ENCODE data around the gene RNPC3. TPM values are rescaled to one million over a fixed set of nuclear protein-coding genes. Genes with fewer than 3 reads are reported as not detected.

RNPC3 gene
- 26.0 TPM for polyA plus RNA-seq (2012; ENCODE audit: insufficient read depth, insufficient read length)

- DNase-seq (ENCODE audit: low read depth, low spot score): peak; percentile 80
- peak within 1 kb of the TSS; percentile 92 for H3K4me3 ChIP-seq (ENCODE audit: low read length)
Measured at GRCh38 chr1:103525607-103526507, at the start of gene RNPC3. RNPC3 (plus strand) TSS chr1:103525699; CDS start chr1:103526071, 372 bp downstream.

GRCh38 chr1:103477101-103477500 lies 48.4 kb upstream of the RNPC3 start:
- no peak for DNase-seq (ENCODE audit: low read depth, low spot score)
- no peak overlapping the region for H3K4me3 ChIP-seq (ENCODE audit: low read length)

DNA sequence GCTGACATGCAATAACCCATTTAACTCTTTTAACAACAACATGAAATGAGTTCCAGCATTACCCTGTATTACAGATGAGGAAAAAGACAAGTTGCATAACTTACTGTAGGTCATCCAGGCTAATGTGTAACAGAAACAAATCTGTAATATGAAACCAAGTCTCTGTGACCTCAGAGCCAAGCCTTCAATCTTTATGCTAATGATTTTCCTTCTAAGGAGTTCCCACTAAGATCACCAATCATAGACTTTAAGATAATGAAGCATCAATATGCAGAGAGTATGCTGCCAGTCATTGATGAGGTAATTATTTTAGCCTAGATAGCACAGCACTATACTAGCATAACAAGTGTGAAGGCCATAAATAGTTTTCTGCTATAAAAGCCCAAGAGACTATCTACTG lies 35.6 kb upstream of the RNPC3 start:
- no peak for DNase-seq (ENCODE audit: low read depth, low spot score)

DNA sequence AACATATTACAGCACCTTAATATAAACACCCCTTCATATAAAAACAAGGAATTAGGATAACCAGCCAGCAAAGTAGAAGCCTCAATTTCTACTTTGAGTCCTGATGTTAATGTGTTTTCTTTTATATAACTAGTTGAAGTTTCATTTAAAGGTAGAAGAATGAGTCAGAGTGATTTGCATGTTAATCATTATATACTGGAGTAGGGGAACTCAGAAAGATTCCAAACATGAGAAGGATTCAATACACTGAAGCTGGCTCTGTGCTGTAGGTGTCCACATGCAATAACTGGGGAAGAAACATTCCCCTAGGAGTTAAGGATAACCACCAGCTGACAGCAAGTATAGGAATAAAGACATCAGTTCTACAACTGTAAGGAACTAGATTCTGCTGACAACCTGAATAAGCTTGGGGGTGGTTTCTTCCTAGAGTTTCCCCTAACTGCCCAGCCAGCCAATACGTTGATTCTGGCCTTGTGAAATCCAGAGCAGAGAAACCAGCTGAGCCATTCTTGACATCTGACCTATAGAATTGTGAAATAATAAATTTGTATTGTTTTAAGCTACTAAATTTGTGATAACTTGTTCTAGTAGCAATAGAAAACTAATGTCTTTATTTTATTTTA lies 33.4 kb upstream of the RNPC3 start:
- no peak for DNase-seq (ENCODE audit: low read depth, low spot score)
- H3K4me3 ChIP-seq (ENCODE audit: low read length): no peak overlapping the region

More for the DNA sequence above, 35.6 kb upstream of the RNPC3 start:
- no peak overlapping the region for H3K4me3 ChIP-seq (ENCODE audit: low read length)

- no peak overlapping the region for H3K4me3 ChIP-seq (ENCODE audit: low read length)
- no peak for DNase-seq (ENCODE audit: low read depth, low spot score)
Measured at GRCh38 chr1:103496014-103496635, 29.4 kb upstream of the RNPC3 start.

- no peak overlapping the region for H3K4me3 ChIP-seq (ENCODE audit: low read length)
- DNase-seq (ENCODE audit: low read depth, low spot score): no peak
Measured at GRCh38 chr1:103497404-103497803, 28.1 kb upstream of the RNPC3 start.

DNA sequence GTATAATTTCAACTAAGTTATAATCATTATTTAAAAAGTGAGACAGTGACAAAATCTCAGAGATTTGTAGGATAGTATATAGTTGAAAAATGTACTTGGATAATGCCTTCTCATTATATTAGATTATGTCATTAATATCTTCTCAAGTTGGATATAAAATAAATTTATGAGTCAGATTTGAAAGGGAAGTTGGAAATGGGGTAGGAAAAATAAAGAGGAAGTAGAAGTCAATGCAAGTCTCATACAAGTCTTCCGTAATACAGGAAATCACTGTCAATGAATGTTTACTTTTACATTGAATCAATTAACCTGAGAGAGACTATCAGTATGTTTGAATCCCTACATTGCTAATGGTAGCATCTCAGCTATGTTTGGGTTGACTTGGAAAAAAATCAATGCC lies 16.2 kb upstream of the RNPC3 start:
- no peak for DNase-seq (ENCODE audit: low read depth, low spot score)
- no peak overlapping the region for H3K4me3 ChIP-seq (ENCODE audit: low read length)

DNA sequence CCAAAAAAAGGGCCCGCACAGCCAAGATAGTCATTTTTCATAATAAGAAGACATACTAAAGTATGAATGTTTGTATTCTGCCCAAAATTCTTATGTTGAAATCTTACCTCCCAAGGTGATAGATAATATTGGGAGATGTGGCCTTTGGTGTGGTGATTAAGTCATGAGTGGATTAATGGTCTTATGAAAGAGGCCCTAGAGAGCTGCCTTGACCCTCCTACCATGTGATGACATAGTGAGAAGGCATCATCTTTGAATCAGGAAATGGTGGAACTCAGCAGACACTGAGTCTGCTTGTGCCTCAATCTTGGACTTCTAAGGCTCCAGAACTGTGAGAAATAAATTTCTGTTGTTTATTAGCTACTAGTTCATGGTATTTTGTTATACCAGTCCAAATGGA lies 11.8 kb upstream of the RNPC3 start:
- H3K4me3 ChIP-seq (ENCODE audit: low read length): no peak overlapping the region
- no peak for DNase-seq (ENCODE audit: low read depth, low spot score)

GRCh38 chr1:103514920-103515503 lies 10.5 kb upstream of the RNPC3 start:
- no peak overlapping the region for H3K4me3 ChIP-seq (ENCODE audit: low read length)
- peak; percentile 56 for DNase-seq (ENCODE audit: low read depth, low spot score)

- H3K4me3 ChIP-seq (ENCODE audit: low read length): no peak overlapping the region
- no peak for DNase-seq (ENCODE audit: low read depth, low spot score)
Measured at GRCh38 chr1:103516283-103516682, 9.2 kb upstream of the RNPC3 start.

DNA sequence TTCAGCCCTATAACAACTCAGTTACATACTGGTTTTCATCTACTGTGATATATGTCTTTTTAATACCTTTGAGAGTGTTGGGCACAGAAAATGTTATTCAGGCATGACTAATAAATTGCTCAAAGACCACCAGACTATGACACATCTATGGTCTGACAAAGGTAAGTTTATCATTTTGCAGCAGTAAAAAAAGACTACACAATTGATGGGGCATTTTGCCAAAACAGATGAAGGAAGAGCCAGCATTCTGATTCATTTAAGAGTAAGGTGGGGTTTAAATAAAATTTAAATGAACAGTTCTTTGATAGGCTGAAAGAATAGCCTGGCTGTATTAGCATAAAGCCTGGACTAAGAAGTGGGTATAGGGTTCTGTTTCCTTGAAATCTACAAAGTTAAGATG lies 8.8 kb upstream of the RNPC3 start:
- no peak overlapping the region for H3K4me3 ChIP-seq (ENCODE audit: low read length)
- DNase-seq (ENCODE audit: low read depth, low spot score): no peak

DNA sequence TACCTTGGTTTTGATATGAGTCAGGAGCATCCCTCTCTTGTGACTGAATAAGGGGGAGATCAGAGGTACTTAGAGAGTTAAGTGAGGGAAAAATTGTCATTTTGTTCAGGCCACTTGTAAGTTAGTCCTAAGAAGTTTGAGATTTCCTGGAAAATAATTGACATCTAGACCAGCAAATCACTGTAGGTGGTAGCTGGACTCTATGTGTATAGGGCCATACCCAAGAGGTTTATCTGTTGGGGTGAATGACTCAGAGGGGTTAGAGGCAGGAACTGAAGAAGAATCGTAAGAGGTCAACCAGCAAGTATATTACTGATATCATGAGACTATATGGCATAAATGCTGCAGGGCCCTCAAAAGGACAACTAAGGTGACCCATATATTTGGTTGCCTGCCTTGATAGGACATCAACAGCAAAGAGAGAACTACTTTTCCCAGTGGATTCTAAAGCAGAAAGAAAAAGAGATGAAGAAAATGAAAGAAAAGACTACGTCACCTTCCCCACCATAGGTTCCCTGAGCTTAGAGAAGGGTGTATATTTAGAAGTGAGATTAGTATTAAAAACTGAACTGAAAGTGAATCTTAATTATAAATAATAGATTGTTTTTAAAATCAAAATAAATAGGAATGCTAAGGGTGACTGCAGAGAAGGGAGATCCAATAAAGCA lies 8.0 kb upstream of the RNPC3 start:
- no peak for DNase-seq (ENCODE audit: low read depth, low spot score)
- no peak overlapping the region for H3K4me3 ChIP-seq (ENCODE audit: low read length)

DNA sequence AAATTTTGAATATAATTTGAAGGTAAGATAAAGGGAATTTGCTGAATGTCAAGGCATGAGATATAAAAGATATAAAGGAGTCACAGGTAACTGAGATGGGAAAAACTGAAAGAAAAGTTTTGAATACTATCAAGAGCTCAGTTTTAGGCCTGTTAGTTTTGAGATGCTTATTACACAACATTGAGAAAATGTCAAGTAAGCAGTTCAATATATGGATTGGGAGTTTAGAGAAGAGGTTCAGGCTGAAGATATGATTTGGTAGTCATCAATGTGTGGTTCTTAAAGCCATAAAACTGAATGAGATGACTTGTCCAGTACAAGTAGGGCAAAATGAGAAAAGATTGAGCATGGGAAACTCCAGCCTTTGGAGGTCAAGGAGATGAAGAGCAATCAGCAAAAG lies 4.7 kb upstream of the RNPC3 start:
- H3K4me3 ChIP-seq (ENCODE audit: low read length): no peak overlapping the region
- no peak for DNase-seq (ENCODE audit: low read depth, low spot score)

DNA sequence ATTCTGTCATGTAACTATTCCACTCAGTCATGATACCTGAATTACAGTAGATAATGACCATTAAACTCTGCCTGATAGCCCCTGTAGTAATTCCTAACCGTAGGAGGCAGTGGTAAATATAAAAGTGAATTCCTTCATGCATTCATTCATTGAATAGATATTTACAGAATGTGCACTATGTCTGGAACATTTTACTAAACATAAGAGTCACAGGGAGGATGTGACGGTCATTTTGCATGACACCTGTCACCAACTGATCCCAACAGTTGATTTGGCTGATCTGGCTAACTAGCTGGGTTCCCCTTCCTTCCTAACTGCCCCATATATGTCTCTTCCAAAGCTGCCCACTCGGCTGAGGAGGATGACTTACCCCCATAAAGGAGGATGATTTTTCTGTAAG lies 2.2 kb upstream of the RNPC3 start:
- DNase-seq (ENCODE audit: low read depth, low spot score): no peak
- H3K4me3 ChIP-seq (ENCODE audit: low read length): no peak overlapping the region

GRCh38 chr1:103525114-103525606 lies 339 bp upstream of the RNPC3 start:
- peak; percentile 23 for DNase-seq (ENCODE audit: low read depth, low spot score)
- peak overlapping the region; percentile 50 for H3K4me3 ChIP-seq (ENCODE audit: low read length)

DNA sequence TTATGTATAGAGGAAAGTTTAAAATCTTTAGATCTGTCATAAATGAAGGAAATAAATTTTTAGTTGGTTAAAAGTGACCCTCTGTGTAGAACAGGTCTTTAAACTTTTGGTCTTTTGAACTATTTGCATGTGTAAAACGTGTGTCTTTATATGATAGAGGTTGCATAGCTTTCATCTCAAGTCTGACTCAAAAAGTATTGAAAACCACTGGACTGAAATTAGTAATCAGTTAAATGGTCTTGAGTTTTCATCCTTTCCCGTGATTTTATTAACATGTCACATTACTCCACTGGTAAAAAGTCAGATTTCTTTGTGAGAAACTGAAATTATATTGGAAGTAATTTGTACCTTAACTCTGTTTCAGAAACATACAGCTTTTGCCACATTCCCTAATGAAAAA lies 1.8 kb downstream of the RNPC3 start:
- no peak overlapping the region for H3K4me3 ChIP-seq (ENCODE audit: low read length)
- DNase-seq (ENCODE audit: low read depth, low spot score): no peak

DNA sequence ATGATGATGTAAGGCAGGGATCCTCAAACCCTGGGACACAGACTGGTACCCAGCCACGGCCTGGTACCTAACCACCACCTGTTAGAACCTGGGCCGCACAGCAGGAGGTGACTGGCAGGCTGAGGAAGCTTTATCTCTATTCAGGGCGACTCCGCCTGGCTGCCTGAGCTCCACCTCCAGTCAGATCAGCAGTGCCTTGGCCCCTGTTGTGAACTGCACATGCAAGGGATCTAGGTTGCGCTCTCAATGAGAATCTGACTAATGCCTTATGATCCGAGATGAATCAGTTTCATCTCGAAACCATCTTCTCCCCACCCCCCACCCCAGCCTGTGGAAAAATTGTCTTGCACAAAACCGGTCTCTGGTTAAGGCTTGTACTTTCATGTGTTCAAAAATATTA lies 4.2 kb downstream of the RNPC3 start:
- H3K4me3 ChIP-seq (ENCODE audit: low read length): no peak overlapping the region
- no peak for DNase-seq (ENCODE audit: low read depth, low spot score)

DNA sequence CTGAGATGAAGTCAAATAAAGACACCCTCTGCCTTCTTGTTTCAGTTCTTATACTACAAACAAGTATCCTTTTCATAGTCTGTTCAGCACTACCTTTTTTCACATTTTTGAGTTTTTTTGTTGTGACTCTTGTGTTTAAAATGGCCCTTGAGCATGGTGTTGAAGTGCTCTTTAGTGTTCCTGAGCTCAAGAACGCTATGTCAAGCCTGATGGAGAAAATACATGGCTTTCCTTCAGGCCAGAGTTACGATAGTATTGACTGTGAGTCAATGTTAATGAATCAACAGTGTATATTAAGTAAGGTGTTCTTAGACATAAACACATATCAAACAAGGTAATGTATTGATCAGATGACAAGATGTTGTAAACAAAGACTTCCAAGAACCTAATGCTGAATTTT lies 12.7 kb downstream of the RNPC3 start:
- no peak overlapping the region for H3K4me3 ChIP-seq (ENCODE audit: low read length)
- no peak for DNase-seq (ENCODE audit: low read depth, low spot score)

- DNase-seq (ENCODE audit: low read depth, low spot score): no peak
- no peak overlapping the region for H3K4me3 ChIP-seq (ENCODE audit: low read length)
Measured at GRCh38 chr1:103541431-103541830, 15.9 kb downstream of the RNPC3 start.
